ENCODE measurements around the gene RANBP10.

GRCh38 chr16:67733734-67734470 lies 72.5 kb downstream of the RANBP10 start:
- no peak for TF ChIP-seq ZNF565 (CRISPR knock-in tag; conservative IDR thresholded peaks at IDR 0.05; ENCODE audit: low read depth)
- no peak for TF ChIP-seq ZNF8 (CRISPR knock-in tag; IDR thresholded peaks at IDR 0.05)
- no peak for TF ChIP-seq CSRNP3 (CRISPR knock-in tag; IDR thresholded peaks at IDR 0.05)
- no peak for TF ChIP-seq ESRRG (CRISPR knock-in tag; IDR thresholded peaks at IDR 0.05)
- no peak for TF ChIP-seq ZFP30 (CRISPR knock-in tag; IDR thresholded peaks at IDR 0.05)
- TF ChIP-seq PATZ1 (CRISPR knock-in tag; IDR thresholded peaks at IDR 0.05; ENCODE audit: borderline replicate concordance), result no peak

All from SK-N-SH treated with all-trans-retinoic acid at 6 μM for 48 hours (cell line).